GM23338 (cell line): ENCODE measurements around the gene GAN. TPM values are rescaled to one million over a fixed set of nuclear protein-coding genes. Genes with fewer than 3 reads are reported as not detected.
A peak's percentile ranks its signal among the peaks of the same experiment; 100 is the strongest.

Experiments used
- ATAC-seq: fragments of 200-7000 bp; cut with Tn5 transposase; 3 replicates; pipeline ENCODE4 v1.9.1; 2020
- DNase-seq: peaks from one replicate; pipeline ENCODE4 v3.0.0-alpha.2; 2015; ENCODE audit warnings: low spot score
- H2AFZ ChIP-seq: fragments of 200-600 bp; sonication (generic); 2 replicates; pipeline ENCODE4 v1.8.0; 2016; ENCODE audit warnings: antibody characterized with exemption, mild to moderate bottlenecking, moderate library complexity
- H3F3A ChIP-seq: fragments of 200-600 bp; sonication (generic); replicated peaks from 2 replicates; pipeline ENCODE4 v1.8.0; 2017; ENCODE audit warnings: antibody characterized with exemption, mixed run types, low read depth
- H3K27ac ChIP-seq: fragments of 200-600 bp; sonication (generic); 2 replicates; pipeline ENCODE4 v1.6.1; 2016; ENCODE audit warnings: low read depth
- H3K27me3 ChIP-seq: fragments of 200-600 bp; sonication (generic); 2 replicates; pipeline ENCODE4 v1.8.0; 2016; ENCODE audit warnings: mild to moderate bottlenecking, mixed run types, moderate library complexity; ENCODE audit not compliant: insufficient read depth
- H3K36me3 ChIP-seq: fragments of 200-600 bp; sonication (generic); 2 replicates; pipeline ENCODE4 v1.8.0; 2016; ENCODE audit warnings: mild to moderate bottlenecking; ENCODE audit not compliant: insufficient read depth
- H3K4me1 ChIP-seq: fragments of 200-600 bp; sonication (generic); 2 replicates; pipeline ENCODE4 v1.8.0; 2016; ENCODE audit warnings: mild to moderate bottlenecking, moderate library complexity; ENCODE audit not compliant: insufficient read depth
- H3K4me2 ChIP-seq: fragments of 200-600 bp; sonication (generic); 2 replicates; pipeline ENCODE4 v1.7.1; 2017; ENCODE audit warnings: mixed run types
- H3K4me3 ChIP-seq: fragments of 200-600 bp; sonication (generic); 2 replicates; pipeline ENCODE4 v1.6.1; 2016; ENCODE audit warnings: mixed run types
- H3K79me2 ChIP-seq: fragments of 200-600 bp; sonication (generic); replicated peaks from 2 replicates; pipeline ENCODE4 v1.8.0; 2017; ENCODE audit warnings: mild to moderate bottlenecking; ENCODE audit not compliant: insufficient read depth
- H3K9me2 ChIP-seq: fragments of 200-600 bp; sonication (generic); 2 replicates; pipeline ENCODE4 v1.8.0; 2017; ENCODE audit not compliant: insufficient read depth
- H4K20me1 ChIP-seq: fragments of 200-600 bp; sonication (generic); replicated peaks from 2 replicates; pipeline ENCODE4 v1.8.0; 2017; ENCODE audit warnings: mild to moderate bottlenecking; ENCODE audit not compliant: insufficient read depth
- H3K27ac Mint-ChIP-seq: 2 replicates; pipeline ENCODE4 v1.8.0; 2020; ENCODE audit warnings: inconsistent platforms, mild to moderate bottlenecking, moderate library complexity, mixed read lengths
- H3K27me3 Mint-ChIP-seq: 3 replicates; pipeline ENCODE4 v1.8.0; 2022; ENCODE audit warnings: low read depth, mild to moderate bottlenecking, moderate library complexity, mixed read lengths, inconsistent platforms; ENCODE audit not compliant: insufficient read depth, poor library complexity
- H3K36me3 Mint-ChIP-seq: 3 replicates; pipeline ENCODE4 v1.8.0; 2021; ENCODE audit warnings: low read depth, mild to moderate bottlenecking, inconsistent platforms, moderate library complexity, mixed read lengths
- H3K4me1 Mint-ChIP-seq: 3 replicates; pipeline ENCODE4 v1.8.0; 2020; ENCODE audit warnings: mild to moderate bottlenecking, inconsistent platforms, mixed read lengths
- H3K4me3 Mint-ChIP-seq: 3 replicates; pipeline ENCODE4 v1.8.0; 2021; ENCODE audit warnings: moderate library complexity, mild to moderate bottlenecking, inconsistent platforms, mixed read lengths
- H3K9me3 Mint-ChIP-seq: 3 replicates; pipeline ENCODE4 v1.8.0; 2020; ENCODE audit warnings: moderate library complexity, mild to moderate bottlenecking, inconsistent platforms, mixed read lengths
- CREB1 ChIP-seq: fragments of 250-450 bp; sonication (Bioruptor Pico); IDR thresholded peaks from 2 replicates; pipeline ENCODE4 v1.5.0; 2020; ENCODE audit warnings: low read depth, mild to moderate bottlenecking, moderate library complexity
- EZH2 ChIP-seq: fragments of 200-600 bp; sonication (generic); IDR thresholded peaks from one replicate; pipeline ENCODE4 v1.8.0; 2017; ENCODE audit warnings: antibody characterized with exemption, mild to moderate bottlenecking, low read depth; ENCODE audit not compliant: unreplicated experiment
- EZH2phosphoT487 ChIP-seq: fragments of 200-600 bp; sonication (generic); IDR thresholded peaks from one replicate; pipeline ENCODE4 v1.8.1; 2018; ENCODE audit warnings: antibody characterized with exemption; ENCODE audit not compliant: unreplicated experiment
- JUNB ChIP-seq: IDR thresholded peaks from one replicate; pipeline ENCODE4 v1.6.1; 2016; ENCODE audit warnings: antibody characterized with exemption; ENCODE audit not compliant: unreplicated experiment
- NANOG ChIP-seq: IDR thresholded peaks from 2 replicates; pipeline ENCODE4 v1.6.1; 2016; ENCODE audit warnings: antibody characterized with exemption, borderline replicate concordance
- POLR2AphosphoS5 ChIP-seq: IDR thresholded peaks from 2 replicates; pipeline ENCODE4 v1.6.1; 2016; ENCODE audit warnings: antibody characterized with exemption, low read depth
- STAT1 ChIP-seq: IDR thresholded peaks from one replicate; pipeline ENCODE4 v1.6.1; 2016; ENCODE audit warnings: antibody characterized with exemption; ENCODE audit not compliant: unreplicated experiment
- ZNF114 ChIP-seq: fragments of 250-450 bp; sonication (Bioruptor Pico); IDR thresholded peaks from 2 replicates; pipeline ENCODE4 v1.5.0; 2020; ENCODE audit warnings: mild to moderate bottlenecking, moderate library complexity
- ZNF331 ChIP-seq: fragments of 250-450 bp; sonication (Bioruptor Pico); IDR thresholded peaks from 2 replicates; pipeline ENCODE4 v1.5.0; 2020; ENCODE audit warnings: low read depth, mild to moderate bottlenecking, moderate library complexity
- polyA plus RNA-seq: library from polyadenylated mRNA; unstranded; fragments of >200 nt; fragmentation: Nextera tagmentation; extraction: Ambion mirVana; gene quantifications from 2 replicates; pipeline ENCODE4 v1.2.1, GENCODE V29; 2016
- total RNA-seq: library from RNA; depleted of rRNA; stranded (reverse); fragments of >200 nt; shearing (Covaris generic); gene quantifications from 2 replicates; pipeline ENCODE4 v1.2.3, GENCODE V29; 2014
- TF ChIP-seq, protein P1 (sequence below): fragments of 250-450 bp; sonication (Bioruptor Pico); IDR thresholded peaks from 2 replicates; pipeline ENCODE4 v1.5.0; 2020; ENCODE audit warnings: mild to moderate bottlenecking, moderate library complexity
- TF ChIP-seq, protein P2 (sequence below): IDR thresholded peaks from one replicate; pipeline ENCODE4 v1.6.1; 2018; ENCODE audit warnings: antibody characterized with exemption; ENCODE audit not compliant: unreplicated experiment
- TF ChIP-seq, protein P3 (sequence below), 2 experiments: fragments of 200-600 bp in 1 of 2; sonication (generic) in 1 of 2; conservative IDR thresholded peaks; 2 replicates each; pipeline versions ENCODE4 v1.5.1 to v1.6.1; 2016 to 2017; ENCODE audit warnings: antibody characterized with exemption in 2 of 2, low read depth in 2 of 2, mild to moderate bottlenecking in 2 of 2, moderate library complexity in 1 of 2
- TF ChIP-seq, protein P4 (sequence below): IDR thresholded peaks from 2 replicates; pipeline ENCODE4 v1.6.1; 2016; ENCODE audit warnings: antibody characterized with exemption

The GAN gene
- total and polyA plus RNA-seq, 2 experiments from 2014 or later, result 8.1 to 28.5 TPM

DNA sequence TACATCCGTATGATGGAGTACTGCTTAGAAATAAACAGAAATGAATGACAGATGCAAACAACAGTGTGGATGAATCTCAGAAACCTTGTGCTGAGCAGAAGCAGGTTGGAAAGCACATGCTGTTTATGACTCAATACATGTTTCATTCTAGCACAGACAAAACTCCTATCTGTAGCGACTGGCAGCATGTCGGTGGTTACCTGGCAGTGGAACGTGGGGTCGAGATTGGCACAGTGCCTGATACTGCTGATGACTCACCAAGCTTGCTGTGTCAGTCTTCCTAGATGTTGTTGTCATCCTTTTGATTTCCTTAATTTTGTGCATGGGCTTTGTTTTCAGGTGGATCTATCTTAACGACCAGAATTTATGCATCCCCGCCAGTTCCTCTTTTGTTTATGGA is 62.1 kb downstream of the GAN start:
- Histone ChIP-seq H3K4me1 (no peaks in the 10 kb centered on the region), H3K4me2 (no peak overlapping the region), H3K9me2 (no peaks in the 10 kb centered on the region), H2AFZ (no peak overlapping the region), H3F3A (0 out of 2 replicates have a peak, but pooled peaks cover 4% of the 10 kb centered on the region), H3K27me3 (no peaks in the 10 kb centered on the region), H3K27ac (0 out of 2 replicates have a peak overlapping the region, but pooled peaks have one; percentile 14), H4K20me1 (peaks cover 8% of the 10 kb centered on the region; the same call in 1 of the 2 replicates), H3K36me3 (0 out of 2 replicates have a peak, but pooled peaks cover 12% of the 10 kb centered on the region), H3K4me3 (no peak overlapping the region), H3K79me2 (no peaks in the 10 kb centered on the region; the same call in 1 of the 2 replicates)
- peak overlapping the region; percentile 50; the same call in 1 of the 2 replicates for H3K27ac Mint-ChIP-seq
- ATAC-seq (no peak), DNase-seq (no peak)
- no peak overlapping the region for H3K4me3 Mint-ChIP-seq
- H3K4me1 Mint-ChIP-seq, result peaks cover 7% of the 10 kb centered on the region
- peaks cover 14% of the 10 kb centered on the region; the same call in 2 of the 3 replicates for H3K36me3 Mint-ChIP-seq
- TF ChIP-seq, protein P1, sequence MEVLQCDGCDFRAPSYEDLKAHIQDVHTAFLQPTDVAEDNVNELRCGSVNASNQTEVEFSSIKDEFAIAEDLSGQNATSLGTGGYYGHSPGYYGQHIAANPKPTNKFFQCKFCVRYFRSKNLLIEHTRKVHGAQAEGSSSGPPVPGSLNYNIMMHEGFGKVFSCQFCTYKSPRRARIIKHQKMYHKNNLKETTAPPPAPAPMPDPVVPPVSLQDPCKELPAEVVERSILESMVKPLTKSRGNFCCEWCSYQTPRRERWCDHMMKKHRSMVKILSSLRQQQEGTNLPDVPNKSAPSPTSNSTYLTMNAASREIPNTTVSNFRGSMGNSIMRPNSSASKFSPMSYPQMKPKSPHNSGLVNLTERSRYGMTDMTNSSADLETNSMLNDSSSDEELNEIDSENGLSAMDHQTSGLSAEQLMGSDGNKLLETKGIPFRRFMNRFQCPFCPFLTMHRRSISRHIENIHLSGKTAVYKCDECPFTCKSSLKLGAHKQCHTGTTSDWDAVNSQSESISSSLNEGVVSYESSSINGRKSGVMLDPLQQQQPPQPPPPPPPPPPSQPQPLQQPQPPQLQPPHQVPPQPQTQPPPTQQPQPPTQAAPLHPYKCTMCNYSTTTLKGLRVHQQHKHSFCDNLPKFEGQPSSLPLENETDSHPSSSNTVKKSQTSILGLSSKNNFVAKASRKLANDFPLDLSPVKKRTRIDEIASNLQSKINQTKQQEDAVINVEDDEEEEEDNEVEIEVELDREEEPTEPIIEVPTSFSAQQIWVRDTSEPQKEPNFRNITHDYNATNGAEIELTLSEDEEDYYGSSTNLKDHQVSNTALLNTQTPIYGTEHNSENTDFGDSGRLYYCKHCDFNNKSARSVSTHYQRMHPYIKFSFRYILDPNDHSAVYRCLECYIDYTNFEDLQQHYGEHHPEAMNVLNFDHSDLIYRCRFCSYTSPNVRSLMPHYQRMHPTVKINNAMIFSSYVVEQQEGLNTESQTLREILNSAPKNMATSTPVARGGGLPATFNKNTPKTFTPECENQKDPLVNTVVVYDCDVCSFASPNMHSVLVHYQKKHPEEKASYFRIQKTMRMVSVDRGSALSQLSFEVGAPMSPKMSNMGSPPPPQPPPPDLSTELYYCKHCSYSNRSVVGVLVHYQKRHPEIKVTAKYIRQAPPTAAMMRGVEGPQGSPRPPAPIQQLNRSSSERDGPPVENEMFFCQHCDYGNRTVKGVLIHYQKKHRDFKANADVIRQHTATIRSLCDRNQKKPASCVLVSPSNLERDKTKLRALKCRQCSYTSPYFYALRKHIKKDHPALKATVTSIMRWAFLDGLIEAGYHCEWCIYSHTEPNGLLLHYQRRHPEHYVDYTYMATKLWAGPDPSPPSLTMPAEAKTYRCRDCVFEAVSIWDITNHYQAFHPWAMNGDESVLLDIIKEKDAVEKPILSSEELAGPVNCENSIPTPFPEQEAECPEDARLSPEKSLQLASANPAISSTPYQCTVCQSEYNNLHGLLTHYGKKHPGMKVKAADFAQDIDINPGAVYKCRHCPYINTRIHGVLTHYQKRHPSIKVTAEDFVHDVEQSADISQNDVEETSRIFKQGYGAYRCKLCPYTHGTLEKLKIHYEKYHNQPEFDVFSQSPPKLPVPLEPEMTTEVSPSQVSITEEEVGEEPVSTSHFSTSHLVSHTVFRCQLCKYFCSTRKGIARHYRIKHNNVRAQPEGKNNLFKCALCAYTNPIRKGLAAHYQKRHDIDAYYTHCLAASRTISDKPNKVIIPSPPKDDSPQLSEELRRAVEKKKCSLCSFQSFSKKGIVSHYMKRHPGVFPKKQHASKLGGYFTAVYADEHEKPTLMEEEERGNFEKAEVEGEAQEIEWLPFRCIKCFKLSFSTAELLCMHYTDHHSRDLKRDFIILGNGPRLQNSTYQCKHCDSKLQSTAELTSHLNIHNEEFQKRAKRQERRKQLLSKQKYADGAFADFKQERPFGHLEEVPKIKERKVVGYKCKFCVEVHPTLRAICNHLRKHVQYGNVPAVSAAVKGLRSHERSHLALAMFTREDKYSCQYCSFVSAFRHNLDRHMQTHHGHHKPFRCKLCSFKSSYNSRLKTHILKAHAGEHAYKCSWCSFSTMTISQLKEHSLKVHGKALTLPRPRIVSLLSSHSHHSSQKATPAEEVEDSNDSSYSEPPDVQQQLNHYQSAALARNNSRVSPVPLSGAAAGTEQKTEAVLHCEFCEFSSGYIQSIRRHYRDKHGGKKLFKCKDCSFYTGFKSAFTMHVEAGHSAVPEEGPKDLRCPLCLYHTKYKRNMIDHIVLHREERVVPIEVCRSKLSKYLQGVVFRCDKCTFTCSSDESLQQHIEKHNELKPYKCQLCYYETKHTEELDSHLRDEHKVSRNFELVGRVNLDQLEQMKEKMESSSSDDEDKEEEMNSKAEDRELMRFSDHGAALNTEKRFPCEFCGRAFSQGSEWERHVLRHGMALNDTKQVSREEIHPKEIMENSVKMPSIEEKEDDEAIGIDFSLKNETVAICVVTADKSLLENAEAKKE, result no peak
- TF ChIP-seq CREB1 (CRISPR knock-in tag), result no peak
- no peak for TF ChIP-seq STAT1
- TF ChIP-seq NANOG, result no peak
- TF ChIP-seq, protein P2, sequence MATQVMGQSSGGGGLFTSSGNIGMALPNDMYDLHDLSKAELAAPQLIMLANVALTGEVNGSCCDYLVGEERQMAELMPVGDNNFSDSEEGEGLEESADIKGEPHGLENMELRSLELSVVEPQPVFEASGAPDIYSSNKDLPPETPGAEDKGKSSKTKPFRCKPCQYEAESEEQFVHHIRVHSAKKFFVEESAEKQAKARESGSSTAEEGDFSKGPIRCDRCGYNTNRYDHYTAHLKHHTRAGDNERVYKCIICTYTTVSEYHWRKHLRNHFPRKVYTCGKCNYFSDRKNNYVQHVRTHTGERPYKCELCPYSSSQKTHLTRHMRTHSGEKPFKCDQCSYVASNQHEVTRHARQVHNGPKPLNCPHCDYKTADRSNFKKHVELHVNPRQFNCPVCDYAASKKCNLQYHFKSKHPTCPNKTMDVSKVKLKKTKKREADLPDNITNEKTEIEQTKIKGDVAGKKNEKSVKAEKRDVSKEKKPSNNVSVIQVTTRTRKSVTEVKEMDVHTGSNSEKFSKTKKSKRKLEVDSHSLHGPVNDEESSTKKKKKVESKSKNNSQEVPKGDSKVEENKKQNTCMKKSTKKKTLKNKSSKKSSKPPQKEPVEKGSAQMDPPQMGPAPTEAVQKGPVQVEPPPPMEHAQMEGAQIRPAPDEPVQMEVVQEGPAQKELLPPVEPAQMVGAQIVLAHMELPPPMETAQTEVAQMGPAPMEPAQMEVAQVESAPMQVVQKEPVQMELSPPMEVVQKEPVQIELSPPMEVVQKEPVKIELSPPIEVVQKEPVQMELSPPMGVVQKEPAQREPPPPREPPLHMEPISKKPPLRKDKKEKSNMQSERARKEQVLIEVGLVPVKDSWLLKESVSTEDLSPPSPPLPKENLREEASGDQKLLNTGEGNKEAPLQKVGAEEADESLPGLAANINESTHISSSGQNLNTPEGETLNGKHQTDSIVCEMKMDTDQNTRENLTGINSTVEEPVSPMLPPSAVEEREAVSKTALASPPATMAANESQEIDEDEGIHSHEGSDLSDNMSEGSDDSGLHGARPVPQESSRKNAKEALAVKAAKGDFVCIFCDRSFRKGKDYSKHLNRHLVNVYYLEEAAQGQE, result no peak
- TF ChIP-seq POLR2AphosphoS5, result no peak
- TF ChIP-seq ZNF331 (CRISPR knock-in tag), result no peak
- no peak for TF ChIP-seq JUNB
- TF ChIP-seq ZNF114, result no peak
- no peak for TF ChIP-seq EZH2
- TF ChIP-seq, protein P3, sequence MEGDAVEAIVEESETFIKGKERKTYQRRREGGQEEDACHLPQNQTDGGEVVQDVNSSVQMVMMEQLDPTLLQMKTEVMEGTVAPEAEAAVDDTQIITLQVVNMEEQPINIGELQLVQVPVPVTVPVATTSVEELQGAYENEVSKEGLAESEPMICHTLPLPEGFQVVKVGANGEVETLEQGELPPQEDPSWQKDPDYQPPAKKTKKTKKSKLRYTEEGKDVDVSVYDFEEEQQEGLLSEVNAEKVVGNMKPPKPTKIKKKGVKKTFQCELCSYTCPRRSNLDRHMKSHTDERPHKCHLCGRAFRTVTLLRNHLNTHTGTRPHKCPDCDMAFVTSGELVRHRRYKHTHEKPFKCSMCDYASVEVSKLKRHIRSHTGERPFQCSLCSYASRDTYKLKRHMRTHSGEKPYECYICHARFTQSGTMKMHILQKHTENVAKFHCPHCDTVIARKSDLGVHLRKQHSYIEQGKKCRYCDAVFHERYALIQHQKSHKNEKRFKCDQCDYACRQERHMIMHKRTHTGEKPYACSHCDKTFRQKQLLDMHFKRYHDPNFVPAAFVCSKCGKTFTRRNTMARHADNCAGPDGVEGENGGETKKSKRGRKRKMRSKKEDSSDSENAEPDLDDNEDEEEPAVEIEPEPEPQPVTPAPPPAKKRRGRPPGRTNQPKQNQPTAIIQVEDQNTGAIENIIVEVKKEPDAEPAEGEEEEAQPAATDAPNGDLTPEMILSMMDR (conservative IDR thresholded peaks at IDR 0.05; ENCODE audit: low read depth in 2 of 2), result no peak
- TF ChIP-seq, protein P4, sequence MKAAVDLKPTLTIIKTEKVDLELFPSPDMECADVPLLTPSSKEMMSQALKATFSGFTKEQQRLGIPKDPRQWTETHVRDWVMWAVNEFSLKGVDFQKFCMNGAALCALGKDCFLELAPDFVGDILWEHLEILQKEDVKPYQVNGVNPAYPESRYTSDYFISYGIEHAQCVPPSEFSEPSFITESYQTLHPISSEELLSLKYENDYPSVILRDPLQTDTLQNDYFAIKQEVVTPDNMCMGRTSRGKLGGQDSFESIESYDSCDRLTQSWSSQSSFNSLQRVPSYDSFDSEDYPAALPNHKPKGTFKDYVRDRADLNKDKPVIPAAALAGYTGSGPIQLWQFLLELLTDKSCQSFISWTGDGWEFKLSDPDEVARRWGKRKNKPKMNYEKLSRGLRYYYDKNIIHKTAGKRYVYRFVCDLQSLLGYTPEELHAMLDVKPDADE, result no peak
- no peak for TF ChIP-seq EZH2phosphoT487
- H3K27me3 Mint-ChIP-seq, result no peaks in the 10 kb centered on the region
- no peaks in the 10 kb centered on the region for H3K9me3 Mint-ChIP-seq
